PFSK-1 (cell line): Measurements from ENCODE around the gene NCF2.

Experiments
- FOXP2 ChIP-seq: optimal IDR thresholded peaks from 2 replicates; pipeline ENCODE3; 2011; ENCODE audit warnings: borderline replicate concordance, control low read depth, inconsistent platforms; ENCODE audit not compliant: insufficient read depth; ENCODE audit errors: extremely low read length, extremely low read depth
- POLR2AphosphoS5 ChIP-seq: IDR thresholded peaks from 2 replicates; pipeline ENCODE4 v1.6.1; 2012; ENCODE audit warnings: low read depth, mild to moderate bottlenecking, control low read depth, low read length, moderate library complexity
- REST ChIP-seq, 2 experiments: IDR thresholded peaks; 2 replicates each; pipeline versions ENCODE4 v1.6.1 to v1.8.0; 2011 to 2012; ENCODE audit warnings: low read depth in 2 of 2, low read length in 2 of 2, control low read depth in 1 of 2, inconsistent platforms in 1 of 2, mild to moderate bottlenecking in 1 of 2, moderate library complexity in 1 of 2; ENCODE audit not compliant: insufficient read depth in 1 of 2
- SIN3A ChIP-seq: IDR thresholded peaks from 2 replicates; pipeline ENCODE4 v1.6.1; 2012; ENCODE audit warnings: mild to moderate bottlenecking, low read length, moderate library complexity, borderline replicate concordance; ENCODE audit not compliant: insufficient read depth
- TAF1 ChIP-seq: IDR thresholded peaks from 2 replicates; pipeline ENCODE4 v1.6.1; 2012; ENCODE audit warnings: low read length, control low read depth, borderline replicate concordance; ENCODE audit not compliant: insufficient read depth

The NCF2 gene

GRCh38 chr1:183554577-183554976, 35.7 kb downstream of the NCF2 start:
- TF ChIP-seq TAF1: no peak
- no peak for TF ChIP-seq POLR2AphosphoS5
- TF ChIP-seq SIN3A: no peak
- no peak for TF ChIP-seq REST (IDR thresholded peaks at IDR 0.05; ENCODE audit: insufficient read depth in 1 of 2, low read depth in 2 of 2, low read length in 2 of 2)
- no peak for TF ChIP-seq FOXP2

- TF ChIP-seq FOXP2 (no peak), REST (IDR thresholded peaks at IDR 0.05; ENCODE audit: insufficient read depth in 1 of 2, low read depth in 2 of 2, low read length in 2 of 2) (no peak), TAF1 (no peak), POLR2AphosphoS5 (no peak), SIN3A (no peak)
These were observed 36.5 kb downstream of the NCF2 start for GRCh38 chr1:183553764-183554163.

GRCh38 chr1:183553331-183553730, 36.9 kb downstream of the NCF2 start:
- TF ChIP-seq REST (IDR thresholded peaks at IDR 0.05; ENCODE audit: insufficient read depth in 1 of 2, low read depth in 2 of 2, low read length in 2 of 2) (no peak), FOXP2 (no peak), POLR2AphosphoS5 (no peak), TAF1 (no peak), SIN3A (no peak)

DNA sequence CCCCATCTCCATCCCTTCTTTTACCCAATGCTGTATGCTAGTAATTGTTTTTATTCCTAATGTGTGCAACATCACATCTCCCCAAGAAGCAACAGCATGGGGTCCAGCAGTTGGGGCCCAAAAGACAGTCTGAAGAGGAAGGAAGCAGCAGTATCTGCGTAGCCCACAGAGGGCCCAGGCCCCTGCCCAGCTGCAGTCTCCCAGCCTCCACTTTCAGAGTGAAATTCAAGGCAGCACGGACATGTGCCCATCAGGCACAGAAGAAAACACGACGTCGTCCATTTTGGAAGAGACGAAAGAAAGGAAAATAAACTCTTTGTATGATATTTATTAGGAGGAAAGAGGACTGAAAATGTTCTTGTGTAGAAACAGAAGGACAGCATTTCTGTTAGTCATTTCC, 37.4 kb downstream of the NCF2 start:
- TF ChIP-seq SIN3A (no peak), FOXP2 (no peak)

GRCh38 chr1:183552441-183552840, 37.8 kb downstream of the NCF2 start:
- no peak for TF ChIP-seq REST (IDR thresholded peaks at IDR 0.05; ENCODE audit: insufficient read depth in 1 of 2, low read depth in 2 of 2, low read length in 2 of 2)
- TF ChIP-seq POLR2AphosphoS5: no peak
- no peak for TF ChIP-seq TAF1
- no peak for TF ChIP-seq FOXP2
- TF ChIP-seq SIN3A: no peak
